GM04504 (cell line): ENCODE results near the gene RGL4.
"Not testable (repeated sequence)": the region's sequence is repeated elsewhere in the genome, so short reads cannot be mapped to it uniquely, and the experiment has no call there.

Experiments used
- DNase-seq: peaks from one replicate; pipeline ENCODE4 v3.0.0-alpha.2; 2012; ENCODE audit warnings: low read depth

RGL4 gene

GRCh38 chr22:23698094-23698493, 7.3 kb downstream of the RGL4 start:
- no peak for DNase-seq

GRCh38 chr22:23698673-23699235, 7.9 kb downstream of the RGL4 start:
- DNase-seq: no peak

GRCh38 chr22:23700706-23701105, 9.9 kb downstream of the RGL4 start:
- DNase-seq: no peak

- no peak for DNase-seq
These were observed 13.2 kb downstream of the RGL4 start for GRCh38 chr22:23704062-23704461.

DNA sequence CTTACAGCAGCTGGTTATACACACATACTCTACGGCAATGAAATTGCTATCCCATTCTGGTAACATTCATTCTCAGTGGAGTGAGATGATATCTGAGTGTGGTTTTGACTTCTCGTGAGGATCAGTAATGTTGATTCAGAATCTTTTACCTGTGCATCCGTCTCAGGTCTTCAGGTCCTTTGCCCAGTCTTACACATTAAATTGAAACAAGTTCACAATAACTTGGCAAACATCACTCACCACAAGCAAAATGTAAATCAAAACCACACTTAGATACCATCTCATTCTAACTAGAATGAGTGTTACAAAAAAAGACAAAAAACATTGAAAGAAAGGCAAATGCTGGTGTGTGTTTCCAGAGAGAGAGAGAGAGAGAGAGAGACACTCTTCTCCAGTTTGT, 14.0 kb downstream of the RGL4 start:
- no peak for DNase-seq

DNA sequence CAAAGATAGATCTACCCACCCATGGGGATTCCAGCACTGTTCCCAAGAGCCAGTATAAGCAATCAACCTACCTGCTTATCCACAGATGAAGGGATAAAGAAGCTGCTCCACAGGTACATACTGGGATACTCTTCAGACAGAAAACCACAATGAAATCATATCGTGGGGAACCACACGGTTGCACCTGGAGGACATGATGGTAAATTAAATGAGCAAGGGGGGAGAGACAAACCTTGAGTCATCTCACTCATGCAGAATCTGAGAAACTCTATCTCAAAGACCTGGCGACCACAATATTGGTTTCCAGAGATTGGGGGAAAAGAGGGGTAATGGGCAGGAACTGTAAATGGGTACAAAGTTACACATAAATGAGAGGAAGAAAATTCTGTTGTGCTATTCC, 14.5 kb downstream of the RGL4 start:
- no peak for DNase-seq

DNA sequence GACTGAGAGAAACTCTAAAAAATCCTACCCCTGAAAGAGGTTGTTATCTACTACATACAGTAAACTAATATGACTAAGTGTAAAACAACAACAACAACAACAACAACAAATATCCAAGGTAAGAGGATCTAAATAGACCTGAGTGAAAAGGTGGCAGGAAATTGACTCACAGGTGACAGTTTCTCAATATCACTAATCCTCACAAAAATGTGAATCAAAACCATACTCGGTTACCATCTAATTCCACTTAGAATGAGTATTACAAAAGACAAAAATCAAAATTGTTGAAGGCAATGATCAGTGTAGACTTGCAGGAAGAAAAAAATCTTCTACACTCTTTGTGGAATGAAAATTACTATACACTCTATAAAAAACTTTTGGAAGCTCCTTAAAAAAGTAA, 17.5 kb downstream of the RGL4 start:
- no peak for DNase-seq

GRCh38 chr22:23709107-23709506, 18.3 kb downstream of the RGL4 start:
- peak; percentile 56 for DNase-seq

DNA sequence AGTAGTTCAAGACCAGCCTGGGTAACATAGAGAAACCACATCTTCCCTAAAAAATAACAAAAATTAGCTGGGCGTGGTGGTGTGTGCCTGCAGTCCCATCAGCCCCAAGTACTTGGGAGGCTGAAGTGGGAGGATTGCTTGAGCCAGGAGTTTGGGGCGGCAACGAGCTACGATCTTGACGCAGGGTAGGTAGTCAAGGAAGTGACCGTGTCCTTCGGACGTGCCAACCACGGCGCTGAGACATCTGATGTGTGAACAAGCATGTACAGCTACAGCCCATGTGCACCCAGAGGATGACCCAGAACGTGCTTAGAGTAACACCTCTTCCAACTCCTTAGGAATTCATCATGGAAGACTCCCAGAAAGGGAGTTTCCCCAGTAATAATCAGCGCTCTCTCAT, 21.4 kb downstream of the RGL4 start:
- no peak for DNase-seq

- no peak for DNase-seq
These were observed 23.1 kb downstream of the RGL4 start for GRCh38 chr22:23713696-23714595.

- no peak for DNase-seq
These were observed 24.1 kb downstream of the RGL4 start for GRCh38 chr22:23714596-23715578.

- no peak for DNase-seq
These were observed 25.1 kb downstream of the RGL4 start for GRCh38 chr22:23715806-23716375.

DNA sequence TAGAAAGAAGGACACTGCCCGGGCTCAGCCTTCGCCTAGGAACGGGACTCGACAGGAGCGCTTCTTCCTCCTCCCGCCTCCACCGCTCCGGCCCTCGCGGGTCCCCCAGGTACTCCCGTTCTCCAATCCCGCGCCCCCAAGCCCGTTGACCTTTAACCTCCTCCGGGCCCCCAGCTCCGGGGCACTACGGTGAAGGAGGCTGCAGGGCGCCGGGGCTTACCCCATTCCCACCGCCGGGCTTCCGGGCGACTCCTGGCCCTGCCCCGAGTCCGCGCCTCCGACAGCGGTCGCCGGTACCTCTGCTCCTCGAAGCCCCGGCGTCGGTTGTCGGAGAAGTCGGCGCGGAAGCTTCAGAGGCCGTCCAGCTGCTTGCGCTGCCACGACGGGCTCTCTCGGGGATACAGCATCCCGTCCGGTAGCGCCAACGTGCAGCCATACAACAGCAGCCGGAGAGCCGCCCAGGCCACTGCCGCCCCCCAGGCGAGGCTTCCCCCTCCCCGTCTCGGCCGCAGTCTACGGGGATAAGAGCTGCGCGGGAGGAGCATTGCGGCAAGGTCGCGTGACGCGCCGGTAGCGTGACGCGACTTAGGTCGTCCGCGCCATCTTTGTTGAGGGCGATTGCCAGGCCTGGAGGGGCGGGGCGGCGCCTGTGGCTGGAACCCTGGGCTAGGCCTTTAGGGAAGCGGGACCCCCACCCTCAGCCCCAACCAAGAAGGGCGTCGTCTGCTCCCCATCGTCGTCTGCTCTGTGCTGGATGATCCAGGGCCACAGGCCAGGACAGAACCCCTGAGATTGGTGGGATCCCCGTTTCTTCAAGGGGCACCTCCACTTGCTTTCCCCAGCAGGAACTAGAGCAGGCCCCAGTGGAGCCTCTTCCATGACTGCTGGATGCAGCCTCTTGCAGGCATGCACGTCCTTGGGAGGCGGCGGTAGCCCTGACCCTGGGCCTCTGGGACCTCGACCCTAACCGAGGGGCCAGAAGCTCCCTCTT, 26.3 kb downstream of the RGL4 start:
- DNase-seq: peak; percentile 55

- no peak for DNase-seq
These were observed 27.8 kb downstream of the RGL4 start for GRCh38 chr22:23718371-23719165.

GRCh38 chr22:23720855-23721254, 30.0 kb downstream of the RGL4 start:
- DNase-seq: no peak

GRCh38 chr22:23722160-23722559, 31.3 kb downstream of the RGL4 start:
- no peak for DNase-seq

- no peak for DNase-seq
These were observed 31.9 kb downstream of the RGL4 start for GRCh38 chr22:23722724-23723123.

- DNase-seq: not testable (repeated sequence)
These were observed 37.3 kb downstream of the RGL4 start for GRCh38 chr22:23728108-23728507.

GRCh38 chr22:23737696-23738095, 46.9 kb downstream of the RGL4 start:
- no peak for DNase-seq
